Keratinocyte (primary cell): ENCODE data around the gene EME2. TPM values are rescaled to one million over a fixed set of nuclear protein-coding genes. Genes with fewer than 3 reads are reported as not detected.

Source experiments
- DNase-seq: peaks from one replicate; pipeline ENCODE4 v3.0.0-alpha.2; 2011; ENCODE audit warnings: low read depth, missing footprints, low spot score
- FAIRE-seq: peaks from 2 replicates; lab custom pipeline; 2011; peaks lifted over from hg19 to GRCh38; lab: Jason Lieb, UNC
- H2AFZ ChIP-seq: 2 replicates; pipeline ENCODE4 v1.6.0; 2012; ENCODE audit warnings: low read length, control low read depth, inconsistent platforms; ENCODE audit not compliant: control insufficient read depth
- H3K27ac ChIP-seq: 2 replicates; pipeline ENCODE4 v1.5.1; 2011; ENCODE audit warnings: low read length; ENCODE audit not compliant: control insufficient read depth, insufficient read depth
- H3K27me3 ChIP-seq: 3 replicates; pipeline ENCODE4 v1.6.0; 2011; ENCODE audit warnings: low read length; ENCODE audit not compliant: control insufficient read depth, insufficient read depth; ENCODE audit errors: extremely low read depth
- H3K36me3 ChIP-seq, 2 experiments: 2 replicates in 1 of 2; 3 replicates in 1 of 2; pipeline ENCODE4 v1.5.1; 2011; ENCODE audit warnings: low read length in 2 of 2, mild to moderate bottlenecking in 1 of 2; ENCODE audit not compliant: control insufficient read depth in 2 of 2, insufficient read depth in 2 of 2; ENCODE audit errors: extremely low read depth in 1 of 2
- H3K4me1 ChIP-seq: 3 replicates; pipeline ENCODE4 v1.5.1; 2011; ENCODE audit warnings: low read length; ENCODE audit not compliant: control insufficient read depth, insufficient read depth; ENCODE audit errors: extremely low read depth
- H3K4me2 ChIP-seq: 3 replicates; pipeline ENCODE4 v1.6.0; 2011; ENCODE audit warnings: low read depth, low read length; ENCODE audit not compliant: control insufficient read depth, insufficient read depth; ENCODE audit errors: extremely low read depth
- H3K4me3 ChIP-seq, 3 experiments: fragments of 200-600 bp in 1 of 3; sonication (generic) in 1 of 3; 2 replicates in 2 of 3; 3 replicates in 1 of 3; pipeline ENCODE4 v1.5.1; 2011 to 2016; ENCODE audit warnings: low read length in 3 of 3, mild to moderate bottlenecking in 3 of 3, control low read depth in 2 of 3, inconsistent platforms in 1 of 3, low read depth in 1 of 3, mixed read lengths in 1 of 3, mixed run types in 1 of 3, moderate library complexity in 1 of 3; ENCODE audit not compliant: control insufficient read depth in 2 of 3, insufficient read depth in 2 of 3; ENCODE audit errors: extremely low read depth in 1 of 3
- H3K79me2 ChIP-seq: 2 replicates; pipeline ENCODE4 v1.6.0; 2012; ENCODE audit warnings: low read length; ENCODE audit not compliant: control insufficient read depth, insufficient read depth
- H3K9ac ChIP-seq: 3 replicates; pipeline ENCODE4 v1.6.0; 2011; ENCODE audit warnings: low read length; ENCODE audit not compliant: control insufficient read depth, insufficient read depth; ENCODE audit errors: extremely low read depth
- H3K9me1 ChIP-seq: 3 replicates; pipeline ENCODE4 v1.6.0; 2011; ENCODE audit warnings: low read length; ENCODE audit not compliant: control insufficient read depth, insufficient read depth; ENCODE audit errors: extremely low read depth
- H3K9me3 ChIP-seq: 2 replicates; pipeline ENCODE4 v1.5.1; 2012; ENCODE audit warnings: low read depth, low read length; ENCODE audit not compliant: control insufficient read depth
- H4K20me1 ChIP-seq: 3 replicates; pipeline ENCODE4 v1.6.0; 2011; ENCODE audit warnings: low read length; ENCODE audit not compliant: control insufficient read depth, insufficient read depth; ENCODE audit errors: extremely low read depth
- CTCF ChIP-seq, 3 experiments: IDR thresholded peaks in 1 of 3; conservative IDR thresholded peaks in 1 of 3; optimal IDR thresholded peaks in 1 of 3; 2 replicates in 2 of 3; 3 replicates in 1 of 3; pipeline versions ENCODE3 to v1.5.1; 2011; ENCODE audit warnings: low read length in 3 of 3, mild to moderate bottlenecking in 3 of 3, moderate library complexity in 2 of 3, control low read depth in 1 of 3, inconsistent platforms in 1 of 3; ENCODE audit not compliant: insufficient read depth in 2 of 3; ENCODE audit errors: extremely low read depth in 1 of 3
- EZH2 ChIP-seq: IDR thresholded peaks from one replicate; pipeline ENCODE4 v1.6.1; 2012; ENCODE audit warnings: inconsistent platforms, mild to moderate bottlenecking, low read length, moderate library complexity
- dilution Hi-C: fragments of 300-500 bp; cut with MboI; formaldehyde crosslinking; loops from one replicate; pipeline ENCODE4 v1.7.0; 2020; ENCODE audit warnings: low sequenced_read_pairs; ENCODE audit not compliant: extremely low pct_ligation_motif_present
- polyA plus RNA-seq, 5 experiments: library from polyadenylated mRNA; depleted of rRNA in 3 of 5; stranded (reverse) in 3 of 5; stranded (forward) in 1 of 5; unstranded in 1 of 5; fragments of >200 nt; gene quantifications; 1 replicate in 1 of 5; 2 replicates in 3 of 5; 3 replicates in 1 of 5; pipeline versions ENCODE4 v1.2.1 to v1.2.3, GENCODE V29; 2011 to 2012; ENCODE audit warnings: missing spikeins in 2 of 5, low read depth in 1 of 5, low replicate concordance in 1 of 5

Gene EME2
- polyA plus RNA-seq, 1 donor (not counting 4 experiments of a cell fraction or from before 2014, with no cell fraction given) = 6.3 TPM

GRCh38 chr16:1792836-1793577, 20.4 kb downstream of the EME2 start:
- no peaks in the 10 kb centered on the region for H3K9me1 ChIP-seq
- no peak overlapping the region for H2AFZ ChIP-seq
- H4K20me1 ChIP-seq = peaks cover 3% of the 10 kb centered on the region
- peaks cover under 1% of the 10 kb centered on the region for H3K9me3 ChIP-seq
- no peak for DNase-seq
- H3K36me3 ChIP-seq = peaks cover 0 to 4% of the 10 kb centered on the region in 2 experiments
- FAIRE-seq = no peak
- H3K9ac ChIP-seq = no peak overlapping the region
- no peak overlapping the region for H3K27ac ChIP-seq
- no peak overlapping the region for H3K4me3 ChIP-seq
- H3K4me2 ChIP-seq = no peak overlapping the region
- no peaks in the 10 kb centered on the region for H3K27me3 ChIP-seq
- H3K79me2 ChIP-seq = no peaks in the 10 kb centered on the region
- TF ChIP-seq CTCF (optimal IDR thresholded peaks at IDR 0.05 in 1 of 3, IDR thresholded peaks at IDR 0.05 in 1 of 3, conservative IDR thresholded peaks at IDR 0.05 in 1 of 3; ENCODE audit: extremely low read depth in 1 of 3, insufficient read depth in 2 of 3, low read length in 3 of 3) (no peak), EZH2 (no peak)
- dilution Hi-C loops = no loop called here
- peaks cover 13% of the 10 kb centered on the region for H3K4me1 ChIP-seq

GRCh38 chr16:1793578-1794220, 21.1 kb downstream of the EME2 start, which contains the start of gene IGFALS:
Gene IGFALS, minus strand, starts transcription at chr16:1793705. Its CDS starts 53 bp downstream, at chr16:1793652.
- Histone ChIP-seq H2AFZ (no peak within 1 kb of the TSS), H3K9me3 (peaks cover 2% of the 10 kb centered on the region), H3K36me3 (no peaks in the 10 kb centered on the region), H3K9ac (no peak within 1 kb of the TSS), H3K4me2 (no peak within 1 kb of the TSS), H3K27ac (no peak within 1 kb of the TSS), H3K9me1 (no peaks in the 10 kb centered on the region), H3K79me2 (no peaks in the 10 kb centered on the region), H3K4me3 (no peak within 1 kb of the TSS), H3K4me1 (peaks cover 7% of the 10 kb centered on the region), H3K27me3 (no peaks in the 10 kb centered on the region), H4K20me1 (peaks cover 3% of the 10 kb centered on the region)
- no peak for FAIRE-seq
- no peak for DNase-seq
- dilution Hi-C loops = no loop called here
- no peak for TF ChIP-seq EZH2
- no peak for TF ChIP-seq CTCF (optimal IDR thresholded peaks at IDR 0.05 in 1 of 3, IDR thresholded peaks at IDR 0.05 in 1 of 3, conservative IDR thresholded peaks at IDR 0.05 in 1 of 3; ENCODE audit: extremely low read depth in 1 of 3, insufficient read depth in 2 of 3, low read length in 3 of 3)
